ENCODE measurements around the gene ITIH1.

ITIH1 gene

DNA sequence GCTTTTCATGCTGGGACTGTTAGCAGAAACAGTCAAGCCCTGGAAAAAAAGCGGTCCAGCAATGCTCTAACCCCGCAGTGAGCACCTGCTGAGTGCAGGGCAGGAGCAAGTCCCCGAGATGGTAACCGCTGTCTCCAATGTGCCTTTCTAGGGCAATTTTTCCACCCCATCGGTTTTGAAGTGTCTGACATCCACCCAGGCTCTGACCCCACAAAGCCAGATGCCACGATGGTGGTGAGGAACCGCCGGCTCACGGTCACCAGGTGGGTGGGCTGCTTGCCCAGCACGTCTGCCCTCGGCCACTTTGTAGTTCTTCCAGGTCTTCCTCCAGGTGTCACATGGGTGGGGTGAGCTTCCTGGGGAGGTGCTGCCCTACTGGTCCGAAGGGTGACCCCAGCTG is 14.0 kb downstream of the ITIH1 start:
- DNase-seq (ENCODE audit: extremely low read depth, low read depth): no peak

DNA sequence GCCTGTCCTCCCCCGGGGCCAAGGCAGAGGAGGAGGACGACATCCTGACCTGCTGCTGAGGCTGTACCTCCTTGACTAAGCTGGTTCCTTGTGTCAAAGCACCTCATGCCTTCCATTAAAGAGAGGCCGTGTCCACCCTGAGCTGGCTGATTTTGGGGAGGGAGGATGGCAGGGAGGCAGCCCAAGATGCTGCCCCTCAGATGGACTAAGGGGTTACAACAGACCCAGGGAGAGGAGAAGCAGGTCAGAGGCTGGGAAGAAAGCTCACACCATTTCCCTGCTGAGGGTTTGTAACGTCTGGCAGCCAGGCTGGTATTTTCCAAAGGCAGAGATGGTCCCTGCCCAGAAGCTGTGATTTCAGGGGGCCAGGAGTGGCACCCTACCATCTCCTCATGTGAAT is 14.5 kb downstream of the ITIH1 start:
- TF ChIP-seq, protein P1, sequence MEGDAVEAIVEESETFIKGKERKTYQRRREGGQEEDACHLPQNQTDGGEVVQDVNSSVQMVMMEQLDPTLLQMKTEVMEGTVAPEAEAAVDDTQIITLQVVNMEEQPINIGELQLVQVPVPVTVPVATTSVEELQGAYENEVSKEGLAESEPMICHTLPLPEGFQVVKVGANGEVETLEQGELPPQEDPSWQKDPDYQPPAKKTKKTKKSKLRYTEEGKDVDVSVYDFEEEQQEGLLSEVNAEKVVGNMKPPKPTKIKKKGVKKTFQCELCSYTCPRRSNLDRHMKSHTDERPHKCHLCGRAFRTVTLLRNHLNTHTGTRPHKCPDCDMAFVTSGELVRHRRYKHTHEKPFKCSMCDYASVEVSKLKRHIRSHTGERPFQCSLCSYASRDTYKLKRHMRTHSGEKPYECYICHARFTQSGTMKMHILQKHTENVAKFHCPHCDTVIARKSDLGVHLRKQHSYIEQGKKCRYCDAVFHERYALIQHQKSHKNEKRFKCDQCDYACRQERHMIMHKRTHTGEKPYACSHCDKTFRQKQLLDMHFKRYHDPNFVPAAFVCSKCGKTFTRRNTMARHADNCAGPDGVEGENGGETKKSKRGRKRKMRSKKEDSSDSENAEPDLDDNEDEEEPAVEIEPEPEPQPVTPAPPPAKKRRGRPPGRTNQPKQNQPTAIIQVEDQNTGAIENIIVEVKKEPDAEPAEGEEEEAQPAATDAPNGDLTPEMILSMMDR (IDR thresholded peaks at IDR 0.05; ENCODE audit: low read depth, low read length, missing control alignments): no peak
- DNase-seq (ENCODE audit: extremely low read depth, low read depth): no peak
- no peak overlapping the region for H3K4me3 ChIP-seq (replicated peaks; ENCODE audit: low read depth, low read length)

More for the DNA sequence above, 14.0 kb downstream of the ITIH1 start:
- TF ChIP-seq, protein P1 (IDR thresholded peaks at IDR 0.05; ENCODE audit: low read depth, low read length, missing control alignments): no peak
- H3K4me3 ChIP-seq (replicated peaks; ENCODE audit: low read depth, low read length): no peak overlapping the region

DNA sequence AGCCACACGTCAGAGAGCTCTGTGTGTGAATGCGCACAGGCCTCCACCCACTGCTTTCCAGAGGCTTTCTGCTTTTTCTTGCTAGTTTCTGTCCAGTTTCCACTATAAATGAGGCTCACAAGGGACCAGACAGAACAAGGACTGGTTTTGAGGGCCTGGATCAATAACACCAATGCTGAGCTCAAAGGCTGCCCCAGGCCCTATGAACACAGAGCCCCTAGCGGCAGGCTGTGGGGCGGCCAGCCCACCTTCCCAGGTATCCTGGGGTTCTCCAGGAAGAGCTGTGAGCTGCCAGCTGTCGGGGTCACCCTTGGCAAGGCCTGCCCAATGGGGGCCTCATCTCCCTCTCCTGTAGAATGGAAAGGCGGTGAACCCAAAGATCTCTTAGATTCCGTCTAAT is 15.0 kb downstream of the ITIH1 start:
- TF ChIP-seq, protein P1 (IDR thresholded peaks at IDR 0.05; ENCODE audit: low read depth, low read length, missing control alignments): peak; percentile 28
- DNase-seq (ENCODE audit: extremely low read depth, low read depth): no peak
- no peak overlapping the region for H3K4me3 ChIP-seq (replicated peaks; ENCODE audit: low read depth, low read length)

DNA sequence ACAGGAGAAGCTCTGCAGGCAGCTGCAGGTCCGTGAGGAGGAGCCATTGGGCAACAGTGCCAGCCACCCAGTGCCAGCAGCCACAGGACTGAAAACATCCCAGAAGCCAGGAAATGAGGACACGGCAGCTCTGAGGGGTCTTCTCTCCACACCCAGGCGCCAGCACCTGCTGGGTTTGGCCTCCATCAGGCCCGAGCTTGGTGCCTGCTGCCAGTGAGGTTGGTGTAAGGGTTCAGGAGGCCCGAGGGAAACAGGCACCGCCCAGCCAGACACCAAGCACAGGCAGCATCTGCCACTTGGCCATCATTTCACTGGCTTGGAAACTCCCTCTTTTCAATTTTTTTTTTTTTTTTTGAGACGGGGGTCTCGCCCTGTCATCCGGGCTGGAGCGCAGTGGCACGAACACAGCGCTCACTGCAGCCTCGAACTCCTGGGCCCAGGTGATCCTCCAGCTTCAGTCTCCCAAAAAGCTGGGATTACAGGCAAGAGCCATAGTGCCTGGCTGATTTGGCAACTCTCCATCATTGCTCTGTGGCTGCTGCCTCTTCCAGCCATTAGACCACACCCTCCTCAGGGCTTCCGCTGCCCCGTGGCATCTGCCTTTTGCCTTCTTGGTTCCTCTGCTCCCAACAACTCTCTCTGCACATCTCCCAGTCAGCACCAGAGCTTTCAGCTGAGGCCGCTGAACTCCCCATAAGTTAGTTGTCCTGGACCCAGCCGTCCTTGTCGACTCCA is 15.7 kb downstream of the ITIH1 start:
- no peak for DNase-seq (ENCODE audit: extremely low read depth, low read depth)
- TF ChIP-seq, protein P1 (IDR thresholded peaks at IDR 0.05; ENCODE audit: low read depth, low read length, missing control alignments): no peak
- no peak overlapping the region for H3K4me3 ChIP-seq (replicated peaks; ENCODE audit: low read depth, low read length)

DNA sequence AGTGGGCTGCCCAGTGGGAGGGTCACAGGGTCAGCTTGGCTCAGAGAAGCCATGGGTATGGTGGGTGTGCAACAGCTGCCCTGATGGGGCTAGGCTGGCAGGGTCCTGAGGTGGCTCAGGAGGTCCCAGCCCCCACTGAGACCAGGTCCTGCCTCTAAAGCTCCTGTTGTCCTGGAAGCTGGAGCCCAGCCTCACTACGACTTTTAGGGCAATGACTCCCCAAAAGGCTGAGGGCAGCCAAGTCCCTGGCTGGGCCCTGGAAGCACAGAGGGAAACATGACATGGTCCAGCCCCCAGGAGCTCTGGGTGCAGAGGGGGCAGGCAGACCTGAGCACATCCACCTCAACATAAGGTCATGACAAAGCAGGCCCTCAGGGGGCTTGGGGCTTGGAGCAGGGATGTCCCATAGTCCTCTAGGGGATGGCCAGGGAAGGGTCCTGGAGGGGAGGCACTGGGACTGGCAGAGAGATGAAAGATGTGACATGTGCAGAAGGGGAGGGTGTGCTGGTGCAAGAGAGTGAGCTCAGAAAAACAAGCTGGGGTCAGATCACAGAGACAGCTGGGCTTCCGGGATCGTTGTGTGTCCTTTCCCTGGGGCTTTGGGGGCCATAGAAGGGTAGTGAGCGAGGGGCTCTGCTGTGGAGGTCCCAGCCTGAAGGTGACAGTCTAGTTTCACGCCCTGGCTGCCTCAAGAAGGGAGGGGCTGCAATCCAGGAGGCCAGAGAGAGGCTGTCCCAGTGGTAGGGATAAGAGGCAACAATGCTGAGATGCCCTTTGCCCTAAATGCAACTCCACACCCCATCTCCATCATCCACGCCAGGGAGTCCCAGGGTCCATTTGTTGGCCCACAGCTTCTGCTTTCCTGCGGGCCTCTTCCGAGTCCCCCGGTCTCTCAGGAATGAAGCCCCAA is 16.6 kb downstream of the ITIH1 start:
- DNase-seq (ENCODE audit: extremely low read depth, low read depth): no peak
- TF ChIP-seq, protein P1 (IDR thresholded peaks at IDR 0.05; ENCODE audit: low read depth, low read length, missing control alignments): no peak
- no peak overlapping the region for H3K4me3 ChIP-seq (replicated peaks; ENCODE audit: low read depth, low read length)

DNA sequence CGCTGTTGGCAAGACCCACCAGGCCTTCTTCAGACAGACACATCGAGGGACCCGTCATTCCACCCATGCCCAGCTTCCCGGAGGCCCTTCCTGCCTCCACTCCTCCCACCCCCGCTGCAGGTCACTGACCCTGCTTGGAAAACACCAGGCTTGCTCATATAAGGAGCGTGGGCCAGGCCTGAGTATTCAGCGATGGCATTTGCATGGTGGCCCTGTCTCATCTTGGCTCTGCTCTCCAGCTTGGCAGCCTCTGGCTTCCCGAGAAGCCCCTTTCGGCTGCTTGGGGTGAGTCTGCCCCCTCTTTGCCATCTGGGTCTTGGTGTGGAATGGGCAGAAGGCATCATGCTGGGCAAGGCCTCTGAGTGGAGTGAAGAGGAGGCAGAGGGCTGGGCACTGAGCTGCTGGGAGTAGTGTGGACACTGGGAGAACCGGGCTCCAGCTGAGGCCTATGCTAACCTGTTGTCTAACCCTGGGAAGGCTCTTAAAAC is 17.3 kb downstream of the ITIH1 start, which contains the start of gene ITIH3:
TSS of gene ITIH3 (plus strand) at position 185 of the 488 bp plus-strand sequence. CDS start at position 193, 8 bp downstream.
- H3K4me3 ChIP-seq (replicated peaks; ENCODE audit: low read depth, low read length): no peak within 1 kb of the TSS
- TF ChIP-seq, protein P1 (IDR thresholded peaks at IDR 0.05; ENCODE audit: low read depth, low read length, missing control alignments): no peak
- DNase-seq (ENCODE audit: extremely low read depth, low read depth): no peak
